Spleen (tissue), 11 donors: ENCODE results near the gene ZNF618. TPM values are rescaled to one million over a fixed set of nuclear protein-coding genes. Genes with fewer than 3 reads are reported as not detected.

Experiments
- DNase-seq: peaks from one replicate; pipeline ENCODE4 v3.0.0-alpha.2; 2020
- H3K27ac ChIP-seq, 8 donors: fragments of 200-600 bp; sonication (generic) in 7 of 8; 1 replicate in 4 of 8; 2 replicates in 4 of 8; pipeline versions ENCODE4 v1.5.0 to v1.8.0; 2016 to 2021; ENCODE audit warnings: inconsistent platforms in 4 of 8, mild to moderate bottlenecking in 4 of 8, moderate library complexity in 1 of 8
- H3K27me3 ChIP-seq, 7 donors: fragments of 200-600 bp; sonication (generic) in 6 of 7; replicated peaks in 1 of 7; 1 replicate in 4 of 7; 2 replicates in 3 of 7; pipeline versions ENCODE4 v1.5.0 to v1.8.0; 2016 to 2021; ENCODE audit warnings: inconsistent platforms in 3 of 7, mild to moderate bottlenecking in 1 of 7
- H3K36me3 ChIP-seq, 6 donors: fragments of 200-600 bp; sonication (generic) in 5 of 6; 1 replicate in 4 of 6; 2 replicates in 2 of 6; pipeline versions ENCODE4 v1.5.0 to v1.8.0; 2016 to 2021; ENCODE audit warnings: inconsistent platforms in 2 of 6
- H3K4me1 ChIP-seq, 6 donors: fragments of 200-600 bp; sonication (generic) in 5 of 6; 1 replicate in 3 of 6; 2 replicates in 3 of 6; pipeline versions ENCODE4 v1.5.0 to v1.8.0; 2016 to 2021; ENCODE audit warnings: inconsistent platforms in 3 of 6
- H3K4me3 ChIP-seq, 8 donors: fragments of 200-600 bp; sonication (generic) in 7 of 8; 1 replicate in 4 of 8; 2 replicates in 4 of 8; pipeline versions ENCODE4 v1.5.0 to v1.8.0; 2016 to 2021; ENCODE audit warnings: inconsistent platforms in 4 of 8, mild to moderate bottlenecking in 4 of 8, moderate library complexity in 2 of 8
- H3K9me3 ChIP-seq, 8 donors: fragments of 200-600 bp; sonication (generic) in 7 of 8; 1 replicate in 4 of 8; 2 replicates in 4 of 8; pipeline versions ENCODE4 v1.5.0 to v1.8.0; 2016 to 2021; ENCODE audit warnings: inconsistent platforms in 4 of 8
- POLR2A ChIP-seq, 3 donors: fragments of 450-650 bp; IDR thresholded peaks; one replicate each; pipeline ENCODE4 v1.5.1; 2017; ENCODE audit warnings: antibody characterized with exemption in 3 of 3, mild to moderate bottlenecking in 1 of 3
- POLR2AphosphoS5 ChIP-seq, 3 donors: sonication (generic); formaldehyde crosslinking; IDR thresholded peaks; one replicate each; pipeline ENCODE4 v1.5.1; 2017; ENCODE audit warnings: antibody characterized with exemption in 3 of 3
- WGBS, 5 donors: extraction: QIAGEN DNeasy Blood & Tissue Kit in 3 of 5; methylation state at CpG; one replicate each; pipeline versions ENCODE4 v1.1.5 to v1.1.7; 2013 to 2018; 5-methylcytosine and 5-hydroxymethylcytosine counted together
- intact Hi-C: fragments of 100-400 bp; cut with DNase I; formaldehyde crosslinking; loops from one replicate; pipeline ENCODE4 v1.15.0; 2023; ENCODE audit warnings: low total_unique reads
- polyA plus RNA-seq, 3 donors: library from polyadenylated mRNA; stranded (reverse); fragments of 200-250 nt; gene quantifications; one replicate each; pipeline ENCODE4 v1.2.1, GENCODE V29; 2013
- total RNA-seq, 7 donors: library from RNA; depleted of rRNA in 3 of 7; stranded (reverse); fragments of >200 nt in 3 of 7; fragmentation: NEBNext Ultra II Directional in 4 of 7; extraction: Animal tissue kit (Norgen Biotek cat#: 25700) in 4 of 7; gene quantifications; one replicate each; pipeline versions ENCODE4 v1.1.0 to v1.2.1, GENCODE V29; 2016 to 2021
- TF ChIP-seq, protein P1 (sequence below), 11 experiments: fragments of 200-600 bp in 7 of 11; fragments of 450-650 bp in 4 of 11; sonication (generic) in 4 of 11; IDR thresholded peaks in 8 of 11; conservative IDR thresholded peaks in 3 of 11; 1 replicate in 7 of 11; 2 replicates in 4 of 11; pipeline versions ENCODE4 v1.4.0 to v1.8.0; 2016 to 2021; ENCODE audit warnings: antibody characterized with exemption in 11 of 11, inconsistent platforms in 4 of 11, mild to moderate bottlenecking in 1 of 11
- donor health status: healthy with polysubstance abuse.
- donor health status: DM: no; HTN: no; CAD: no; lungs with moderate emphysema.
- donor health status: DM: no; HTN: no; CAD: no.
- donor health status: Bipolar disorder and iron deficiency.
- donor health status: healthy.
- donor health status: DM: no; HTN: no; CAD: no.
- donor health status: DM: yes; HTN: yes; CAD: no.

ZNF618 gene
- total and polyA plus RNA-seq, 10 donors: 0.58 to 14.8 (median 8.4) TPM

DNA sequence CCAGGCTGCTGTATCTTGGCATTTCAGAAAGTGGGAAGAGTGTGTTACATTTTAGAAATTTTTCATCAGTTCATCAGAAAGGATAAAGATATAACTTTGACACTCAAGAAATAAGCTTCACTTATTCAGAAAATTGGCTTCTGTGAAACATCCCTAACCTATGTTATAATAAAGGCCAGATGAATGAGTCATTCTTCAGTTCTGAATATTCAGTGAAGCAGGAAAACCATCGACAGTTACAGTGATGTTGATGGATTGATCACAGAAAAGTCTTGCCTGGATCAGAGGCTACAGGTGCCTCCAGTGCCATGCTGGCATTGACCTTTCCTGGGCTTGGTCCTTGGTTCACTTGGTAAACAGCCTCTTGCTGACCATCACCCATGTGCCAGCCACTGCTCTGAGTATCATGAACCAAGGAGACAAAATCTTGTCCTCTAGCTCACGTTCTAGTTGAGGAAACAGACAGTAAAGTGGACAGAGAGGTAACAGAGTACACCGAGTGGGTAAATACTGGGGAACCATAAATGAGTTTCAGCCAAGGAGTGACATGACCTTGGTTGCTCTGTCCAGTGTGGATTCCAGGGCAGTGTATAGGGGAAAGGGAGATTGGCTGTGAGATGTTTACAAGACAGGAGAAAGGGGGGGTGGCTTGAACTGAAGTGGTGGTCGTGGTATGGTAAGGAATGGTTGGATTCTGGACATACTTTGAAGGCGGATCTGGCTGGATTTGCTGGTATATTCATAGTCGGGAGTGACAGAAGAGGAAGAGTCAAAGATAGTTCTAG, 103.4 kb downstream of the ZNF618 start:
- TF ChIP-seq POLR2AphosphoS5 (IDR thresholded peaks at IDR 0.05) (no peak), POLR2A (IDR thresholded peaks at IDR 0.05) (no peak)
- TF ChIP-seq, protein P1, sequence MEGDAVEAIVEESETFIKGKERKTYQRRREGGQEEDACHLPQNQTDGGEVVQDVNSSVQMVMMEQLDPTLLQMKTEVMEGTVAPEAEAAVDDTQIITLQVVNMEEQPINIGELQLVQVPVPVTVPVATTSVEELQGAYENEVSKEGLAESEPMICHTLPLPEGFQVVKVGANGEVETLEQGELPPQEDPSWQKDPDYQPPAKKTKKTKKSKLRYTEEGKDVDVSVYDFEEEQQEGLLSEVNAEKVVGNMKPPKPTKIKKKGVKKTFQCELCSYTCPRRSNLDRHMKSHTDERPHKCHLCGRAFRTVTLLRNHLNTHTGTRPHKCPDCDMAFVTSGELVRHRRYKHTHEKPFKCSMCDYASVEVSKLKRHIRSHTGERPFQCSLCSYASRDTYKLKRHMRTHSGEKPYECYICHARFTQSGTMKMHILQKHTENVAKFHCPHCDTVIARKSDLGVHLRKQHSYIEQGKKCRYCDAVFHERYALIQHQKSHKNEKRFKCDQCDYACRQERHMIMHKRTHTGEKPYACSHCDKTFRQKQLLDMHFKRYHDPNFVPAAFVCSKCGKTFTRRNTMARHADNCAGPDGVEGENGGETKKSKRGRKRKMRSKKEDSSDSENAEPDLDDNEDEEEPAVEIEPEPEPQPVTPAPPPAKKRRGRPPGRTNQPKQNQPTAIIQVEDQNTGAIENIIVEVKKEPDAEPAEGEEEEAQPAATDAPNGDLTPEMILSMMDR (IDR thresholded peaks at IDR 0.05 in 8 of 11, conservative IDR thresholded peaks at IDR 0.05 in 3 of 11): no peak
- intact Hi-C loops: no loop called here
- no peak for DNase-seq
- Histone ChIP-seq H3K9me3 (no peaks in the 10 kb centered on the region), H3K36me3 (no peaks in the 10 kb centered on the region), H3K27ac (no peak overlapping the region), H3K27me3 (no peaks in the 10 kb centered on the region), H3K4me1 (no peaks in the 10 kb centered on the region), H3K4me3 (no peak overlapping the region)
- WGBS, 5 donors: 72 to 89% (median 78%) methylated on average over 6 of the region's 6 CpGs

GRCh38 chr9:113984639-113985380, 108.7 kb downstream of the ZNF618 start:
- Histone ChIP-seq H3K9me3 (no peaks in the 10 kb centered on the region), H3K4me1 (no peaks in the 10 kb centered on the region), H3K27me3 (no peaks in the 10 kb centered on the region), H3K27ac (no peak overlapping the region), H3K4me3 (no peak overlapping the region), H3K36me3 (peaks cover 0 to 18% (median 0%) of the 10 kb centered on the region in 6 donors)
- DNase-seq: no peak
- intact Hi-C loops: no loop called here
- WGBS, 5 donors: 81 to 98% (median 93%) methylated on average over 10 of the region's 10 CpGs
- TF ChIP-seq, protein P1 (IDR thresholded peaks at IDR 0.05 in 8 of 11, conservative IDR thresholded peaks at IDR 0.05 in 3 of 11): no peak
- no peak for TF ChIP-seq POLR2AphosphoS5 (IDR thresholded peaks at IDR 0.05)
- no peak for TF ChIP-seq POLR2A (IDR thresholded peaks at IDR 0.05)

GRCh38 chr9:113985968-113986585, 110.0 kb downstream of the ZNF618 start:
- Histone ChIP-seq H3K27ac (no peak overlapping the region), H3K9me3 (no peaks in the 10 kb centered on the region), H3K36me3 (peaks cover 0 to 24% (median 0%) of the 10 kb centered on the region in 6 donors), H3K27me3 (no peaks in the 10 kb centered on the region), H3K4me3 (no peak overlapping the region), H3K4me1 (peaks cover 0 to 8% (median 4%) of the 10 kb centered on the region in 6 donors)
- TF ChIP-seq, protein P1 (IDR thresholded peaks at IDR 0.05 in 8 of 11, conservative IDR thresholded peaks at IDR 0.05 in 3 of 11): no peak
- TF ChIP-seq POLR2AphosphoS5 (IDR thresholded peaks at IDR 0.05) (no peak), POLR2A (IDR thresholded peaks at IDR 0.05) (no peak)
- 84 to 92% (median 87%) methylated on average over 15 of the region's 15 CpGs for WGBS, 5 donors
- intact Hi-C loops: no loop called here
- no peak for DNase-seq
